ENCODE data around the gene BST1.

DNA sequence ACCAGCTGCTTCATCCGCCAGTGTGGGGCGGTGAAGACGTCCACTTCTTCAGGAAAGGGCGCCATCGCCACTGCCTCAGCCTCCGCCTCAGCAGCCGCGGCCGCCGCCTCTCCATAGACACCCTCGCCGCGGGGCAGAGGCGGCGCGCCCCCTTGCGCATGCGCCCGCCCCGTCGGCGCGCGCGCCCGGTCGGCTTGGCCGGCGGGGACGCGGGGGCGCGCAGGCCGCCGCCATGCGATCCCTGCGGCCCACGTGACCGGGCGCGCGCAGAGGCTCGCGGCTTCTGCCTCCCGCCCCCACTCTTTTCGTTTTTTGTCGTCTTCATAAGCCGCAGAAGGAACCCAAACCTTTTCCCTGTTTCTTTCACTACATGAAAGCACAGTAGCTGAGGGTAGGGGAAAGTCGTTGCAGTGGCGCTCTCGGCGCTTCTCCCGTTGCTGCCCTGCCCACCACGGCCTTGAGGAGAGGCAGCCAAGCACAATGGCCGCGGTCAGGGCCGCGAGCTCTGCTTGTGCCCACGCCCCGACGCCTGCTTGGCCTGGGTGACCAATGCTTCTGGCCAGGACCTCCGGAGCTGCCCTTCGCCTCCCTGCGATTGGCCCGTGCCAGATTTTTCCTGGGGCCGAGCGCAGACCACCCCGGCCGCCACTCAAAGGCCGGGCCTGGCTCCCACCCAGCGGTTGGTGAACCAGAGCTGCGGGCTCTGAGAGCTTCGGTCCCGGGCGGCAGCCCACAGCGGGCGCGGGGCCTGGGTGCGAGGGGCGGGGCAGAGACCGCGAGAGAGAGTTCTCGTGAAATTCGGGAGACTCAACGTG is 47.4 kb upstream of the BST1 start, which contains the start of gene FBXL5:
- TF ChIP-seq CTCF (IDR thresholded peaks at IDR 0.05 in 4 of 5, conservative IDR thresholded peaks at IDR 0.05 in 1 of 5) = no peak
- peak; percentile 81 to 84 for TF ChIP-seq POLR2A (IDR thresholded peaks at IDR 0.05)
